Tibial artery (tissue), 4 donors: ENCODE results near the gene B4GALT5.

ENCODE experiments used
- DNase-seq, 2 donors: peaks; one replicate each; pipeline ENCODE4 v3.0.0-alpha.2; 2019
- H3K27ac ChIP-seq, 2 donors: fragments of 200-600 bp; sonication (generic) in 1 of 2; 1 replicate in 1 of 2; 2 replicates in 1 of 2; pipeline ENCODE4 v1.5.1; 2018 to 2019; ENCODE audit warnings: mild to moderate bottlenecking in 1 of 2
- H3K27me3 ChIP-seq, 2 donors: fragments of 200-600 bp; sonication (generic) in 1 of 2; one replicate each; pipeline versions ENCODE4 v1.5.1 to v1.6.0; 2016 to 2019
- H3K36me3 ChIP-seq, 3 donors: fragments of 200-600 bp; sonication (generic) in 2 of 3; one replicate each; pipeline ENCODE4 v1.5.1; 2016 to 2019; ENCODE audit warnings: mild to moderate bottlenecking in 2 of 3
- H3K4me1 ChIP-seq, 4 donors: fragments of 200-600 bp; sonication (generic) in 2 of 4; 1 replicate in 3 of 4; 2 replicates in 1 of 4; pipeline ENCODE4 v1.5.1; 2016 to 2019
- H3K4me3 ChIP-seq, 2 donors: fragments of 200-600 bp; sonication (generic) in 1 of 2; 1 replicate in 1 of 2; 2 replicates in 1 of 2; pipeline ENCODE4 v1.5.1; 2018 to 2019; ENCODE audit warnings: mild to moderate bottlenecking in 2 of 2
- H3K9me3 ChIP-seq, 3 donors: fragments of 200-600 bp; sonication (generic) in 1 of 3; one replicate each; pipeline ENCODE4 v1.5.1; 2016 to 2019
- CTCF ChIP-seq, 2 experiments: fragments of 200-600 bp in 1 of 2; fragments of 450-650 bp in 1 of 2; IDR thresholded peaks; one replicate each; pipeline ENCODE4 v1.5.1; 2017 to 2019; ENCODE audit warnings: antibody characterized with exemption in 2 of 2, mild to moderate bottlenecking in 1 of 2, moderate library complexity in 1 of 2
- intact Hi-C: fragments of 100-400 bp; cut with DNase I; formaldehyde crosslinking; loops from one replicate; pipeline ENCODE4 v1.15.0; 2023; ENCODE audit warnings: low total_unique reads

B4GALT5 gene

GRCh38 chr20:49715466-49715865 is 1.8 kb upstream of the B4GALT5 start:
- Histone ChIP-seq H3K27ac (no peak overlapping the region), H3K27me3 (no peaks in the 10 kb centered on the region), H3K36me3 (no peaks in the 10 kb centered on the region), H3K4me3 (no peak overlapping the region), H3K9me3 (no peaks in the 10 kb centered on the region), H3K4me1 (peaks cover 0 to 57% (median 26%) of the 10 kb centered on the region in 4 donors)
- no peak for DNase-seq
- intact Hi-C loops, result loop anchor here (10.0 kb wide), 1 partner anchor 199 kb away; the partner anchor contains the start of gene SPATA2
- TF ChIP-seq CTCF (IDR thresholded peaks at IDR 0.05), result no peak

GRCh38 chr20:49712996-49713752 is 504 bp downstream of the B4GALT5 start:
- Histone ChIP-seq H3K27ac (peak overlapping the region; percentile 88 to 97), H3K36me3 (no peaks in the 10 kb centered on the region), H3K27me3 (no peaks in the 10 kb centered on the region), H3K4me3 (peak overlapping the region; percentile 70 to 99), H3K4me1 (peaks cover 0 to 51% (median 27%) of the 10 kb centered on the region in 4 donors), H3K9me3 (no peaks in the 10 kb centered on the region)
- intact Hi-C loops, result loop anchor here (10.0 kb wide), 1 partner anchor 202 kb away; the partner anchor contains the start of gene SPATA2
- peak in 1 of 2 experiments; percentile 10 for TF ChIP-seq CTCF (IDR thresholded peaks at IDR 0.05)
- peak in 1 of 2 donors; percentile 67 for DNase-seq

- TF ChIP-seq CTCF (IDR thresholded peaks at IDR 0.05), result no peak
- DNase-seq, result no peak
- Histone ChIP-seq H3K27me3 (no peaks in the 10 kb centered on the region), H3K27ac (peak overlapping the region; percentile 88 to 97), H3K4me3 (peak overlapping the region; percentile 70 to 99), H3K9me3 (no peaks in the 10 kb centered on the region), H3K36me3 (no peaks in the 10 kb centered on the region), H3K4me1 (peaks cover 0 to 50% (median 27%) of the 10 kb centered on the region in 4 donors)
- intact Hi-C loops, result loop anchor here (10.0 kb wide), 1 partner anchor 202 kb away; the partner anchor contains the start of gene SPATA2
Measured at GRCh38 chr20:49712646-49712995, 1.1 kb downstream of the B4GALT5 start.

GRCh38 chr20:49712118-49712517 is 1.6 kb downstream of the B4GALT5 start:
- H3K27ac ChIP-seq, result peak overlapping the region; percentile 88 to 97
- no peaks in the 10 kb centered on the region for H3K9me3 ChIP-seq
- H3K4me1 ChIP-seq, result peaks cover 0 to 52% (median 27%) of the 10 kb centered on the region in 4 donors
- H3K36me3 ChIP-seq, result no peaks in the 10 kb centered on the region
- no peak for TF ChIP-seq CTCF (IDR thresholded peaks at IDR 0.05)
- DNase-seq, result no peak
- peak overlapping the region; percentile 70 to 99 for H3K4me3 ChIP-seq
- no peaks in the 10 kb centered on the region for H3K27me3 ChIP-seq
- intact Hi-C loops, result loop anchor here (10.0 kb wide), 1 partner anchor 203 kb away; the partner anchor contains the start of gene SPATA2

GRCh38 chr20:49711667-49711987 is 2.1 kb downstream of the B4GALT5 start:
- no peaks in the 10 kb centered on the region for H3K9me3 ChIP-seq
- H3K27ac ChIP-seq, result peak overlapping the region; percentile 88 to 97
- no peak for TF ChIP-seq CTCF (IDR thresholded peaks at IDR 0.05)
- H3K36me3 ChIP-seq, result no peaks in the 10 kb centered on the region
- intact Hi-C loops, result loop anchor here (10.0 kb wide), 1 partner anchor 203 kb away; the partner anchor contains the start of gene SPATA2
- DNase-seq, result no peak
- H3K27me3 ChIP-seq, result no peaks in the 10 kb centered on the region
- H3K4me1 ChIP-seq, result peaks cover 0 to 57% (median 31%) of the 10 kb centered on the region in 4 donors
- H3K4me3 ChIP-seq, result peak overlapping the region; percentile 70 to 99
